Renal cortical epithelial cell (primary cell): Measurements from ENCODE around the gene CMKLR1. TPM values are rescaled to one million over a fixed set of nuclear protein-coding genes. Genes with fewer than 3 reads are reported as not detected.

Source experiments
- DNase-seq: peaks from one replicate; pipeline ENCODE4 v3.0.0-alpha.2; 2011; ENCODE audit warnings: low read depth
- total RNA-seq: library from RNA; depleted of rRNA; stranded (reverse); fragments of >200 nt; gene quantifications from 2 replicates; pipeline ENCODE4 v1.2.3, GENCODE V29; 2014

Gene CMKLR1, protein sequence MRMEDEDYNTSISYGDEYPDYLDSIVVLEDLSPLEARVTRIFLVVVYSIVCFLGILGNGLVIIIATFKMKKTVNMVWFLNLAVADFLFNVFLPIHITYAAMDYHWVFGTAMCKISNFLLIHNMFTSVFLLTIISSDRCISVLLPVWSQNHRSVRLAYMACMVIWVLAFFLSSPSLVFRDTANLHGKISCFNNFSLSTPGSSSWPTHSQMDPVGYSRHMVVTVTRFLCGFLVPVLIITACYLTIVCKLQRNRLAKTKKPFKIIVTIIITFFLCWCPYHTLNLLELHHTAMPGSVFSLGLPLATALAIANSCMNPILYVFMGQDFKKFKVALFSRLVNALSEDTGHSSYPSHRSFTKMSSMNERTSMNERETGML
- total RNA-seq, result not detected in 2 replicates

DNA sequence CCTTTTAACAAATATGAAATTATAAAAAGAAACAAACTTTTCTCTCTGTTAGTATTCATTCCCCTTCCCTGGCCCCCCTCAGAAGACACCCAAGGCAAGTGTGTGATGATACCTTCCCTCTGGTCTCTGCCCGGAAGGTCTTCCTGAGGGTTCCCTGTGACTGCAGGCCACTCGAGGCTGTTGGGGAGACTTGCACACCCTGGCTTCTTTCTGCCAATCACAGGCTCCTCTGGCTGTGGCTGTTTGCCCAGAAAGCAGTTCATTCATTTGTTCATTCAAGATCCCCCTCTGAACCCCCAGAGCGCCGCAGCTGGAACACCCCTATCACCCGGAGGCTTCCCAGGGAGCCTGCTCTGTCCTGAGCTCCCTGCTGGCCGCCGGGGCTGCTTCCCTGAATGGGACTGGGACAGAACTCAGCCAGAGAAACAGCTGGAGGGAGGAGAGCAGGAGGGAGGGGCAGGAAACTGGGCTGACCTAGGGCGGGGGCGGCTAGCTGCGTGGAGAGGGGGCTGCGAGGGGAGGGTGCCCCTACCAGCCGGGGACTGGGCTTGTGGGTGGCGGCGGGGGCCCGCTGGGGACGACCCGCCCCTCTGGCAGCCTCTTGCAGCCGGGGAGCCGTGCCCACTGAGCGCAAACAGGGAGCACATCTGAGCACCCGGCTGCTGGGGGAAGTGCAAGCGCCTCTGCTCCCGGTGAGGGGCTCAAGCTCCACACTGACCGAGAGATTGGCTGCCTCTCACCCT is at the start of gene CMKLR1:
TSS of gene CMKLR1 (minus strand) at position 397 of the 743 bp plus-strand sequence. CDS start 45,720 bp downstream, outside the sequence.
- no peak for DNase-seq

DNA sequence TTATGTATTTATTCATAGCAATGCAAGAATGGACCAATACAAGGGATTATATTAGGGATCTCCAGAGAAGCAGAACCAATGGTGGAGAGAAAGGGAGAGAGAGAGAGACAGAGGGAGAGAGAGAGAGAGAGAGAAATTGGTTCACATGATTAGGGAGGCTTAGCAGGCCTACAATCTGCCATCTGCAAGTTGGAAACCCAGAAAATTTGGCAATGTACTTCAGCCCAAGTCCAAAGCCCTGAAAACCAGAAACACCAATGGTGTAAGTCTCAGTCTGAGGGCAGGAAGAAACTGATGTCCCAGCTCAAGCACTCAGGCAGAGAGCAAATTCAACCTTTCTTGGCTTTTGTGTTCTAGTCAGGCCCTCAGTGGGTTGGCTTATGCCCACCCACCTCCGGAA is 48.7 kb upstream of the CMKLR1 start:
- no peak for DNase-seq

DNA sequence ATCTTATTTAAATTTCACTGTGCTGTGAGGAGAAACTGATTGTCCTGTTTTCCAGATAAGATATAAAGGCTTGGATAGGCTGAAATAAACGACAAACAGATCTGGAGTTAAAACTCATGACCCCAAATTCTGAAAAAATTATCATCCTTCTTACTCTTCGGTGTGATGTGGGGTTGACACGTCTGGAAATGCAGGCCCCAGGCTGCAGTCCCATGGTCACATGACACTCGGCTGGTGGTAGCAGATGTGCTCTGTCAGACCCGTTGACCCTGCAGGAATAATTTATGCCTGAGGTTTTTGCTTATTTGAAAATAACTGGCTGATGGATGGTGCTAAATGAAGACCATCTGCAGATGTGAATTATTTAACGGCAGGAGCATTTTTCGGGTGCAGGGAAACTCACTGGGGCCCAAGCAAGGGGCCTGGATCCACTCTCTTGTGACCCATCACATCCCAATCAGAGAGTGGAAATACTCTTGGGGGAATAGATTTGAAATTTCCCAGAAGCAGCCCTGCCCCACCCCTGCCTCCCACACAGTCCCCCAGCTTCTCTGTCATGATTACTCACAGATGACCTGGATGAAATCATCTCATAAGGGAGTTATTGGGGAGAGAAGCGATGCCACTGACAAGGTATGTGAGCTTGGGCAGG is 47.7 kb upstream of the CMKLR1 start:
- DNase-seq, result no peak

DNA sequence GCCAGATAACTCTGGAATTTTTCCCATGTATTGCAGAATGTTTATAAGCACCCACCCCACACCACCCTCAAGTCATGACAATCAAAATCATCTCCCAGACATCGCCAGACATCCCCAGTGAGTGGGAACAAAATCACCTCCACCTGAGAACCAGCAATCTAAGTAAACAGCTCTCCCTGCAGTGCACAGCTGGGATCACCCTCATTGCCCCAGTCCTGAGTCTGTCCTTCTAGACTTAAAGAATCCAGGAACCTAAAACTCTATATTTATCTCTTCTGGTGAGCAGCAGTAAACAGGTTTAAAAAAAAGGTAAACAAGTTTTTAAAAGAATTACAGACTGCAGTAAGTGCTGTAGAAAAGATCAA is 43.3 kb upstream of the CMKLR1 start:
- DNase-seq, result no peak

DNA sequence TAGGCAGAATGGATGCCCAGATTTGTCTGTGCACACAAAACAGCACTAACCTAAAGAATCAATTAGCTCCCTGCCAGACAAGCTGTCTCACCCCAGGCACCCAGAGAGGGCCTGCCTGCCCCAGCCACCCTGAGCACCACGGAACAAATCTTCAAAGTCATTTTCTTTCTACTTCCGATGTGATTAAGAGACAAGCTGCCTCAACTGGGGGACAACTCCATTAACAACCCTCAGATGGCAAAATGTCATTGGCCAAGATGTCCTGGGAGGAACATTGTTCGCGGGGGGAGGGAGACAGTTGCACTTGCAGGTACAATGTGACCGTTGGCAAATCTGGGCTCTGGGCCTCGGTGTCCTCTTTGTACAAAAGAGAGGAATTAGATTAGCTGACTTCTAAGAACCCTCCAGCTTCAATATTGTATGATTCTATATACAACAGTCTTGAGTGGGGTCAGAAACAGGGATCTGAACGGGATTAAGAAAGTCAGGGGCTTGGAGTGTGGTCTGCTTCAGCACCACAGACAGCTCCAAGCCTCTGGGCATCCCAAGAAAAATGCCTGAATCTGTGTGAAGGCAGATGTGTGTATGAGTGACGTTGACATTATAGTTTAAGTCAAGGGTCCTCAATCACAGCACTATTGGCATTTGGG is 42.8 kb upstream of the CMKLR1 start:
- peak; percentile 1 for DNase-seq

DNA sequence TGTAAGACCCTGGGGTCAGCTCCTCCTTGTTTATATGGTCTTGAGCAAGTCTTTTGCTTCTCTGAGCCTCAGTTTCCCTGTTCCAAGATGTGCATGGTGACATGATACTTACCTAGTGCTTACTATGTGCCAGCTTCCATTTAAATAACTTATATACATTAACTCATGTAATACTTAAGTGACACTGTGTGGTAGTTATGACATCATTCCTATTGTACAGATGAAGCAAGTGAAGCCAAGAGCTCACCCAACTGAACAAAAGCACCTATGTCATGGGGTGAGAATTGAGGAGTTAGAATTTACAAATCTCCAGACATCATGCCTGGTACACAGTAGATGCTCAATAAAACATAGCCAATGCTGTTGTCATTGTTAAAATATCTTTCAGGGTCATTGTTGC is 41.3 kb upstream of the CMKLR1 start:
- no peak for DNase-seq

DNA sequence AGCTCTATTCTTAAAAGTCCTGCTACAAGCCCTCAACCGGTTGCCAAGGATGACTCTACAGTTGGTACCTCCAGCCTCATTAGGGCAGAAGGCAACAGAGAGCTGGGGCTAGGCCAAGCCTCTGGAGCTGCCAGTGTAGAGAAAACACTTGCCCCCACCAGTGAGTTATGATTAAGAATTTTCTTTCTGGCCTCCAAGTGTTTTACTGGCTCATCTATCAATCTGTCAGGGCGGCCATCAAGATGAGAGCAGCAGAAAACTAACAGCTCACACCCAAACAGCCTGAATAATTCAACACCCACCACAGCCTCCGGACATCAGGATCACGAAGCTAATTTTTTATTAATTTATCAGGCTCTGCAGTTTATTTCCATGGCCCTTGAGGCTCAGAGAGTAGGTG is 40.7 kb upstream of the CMKLR1 start:
- no peak for DNase-seq

DNA sequence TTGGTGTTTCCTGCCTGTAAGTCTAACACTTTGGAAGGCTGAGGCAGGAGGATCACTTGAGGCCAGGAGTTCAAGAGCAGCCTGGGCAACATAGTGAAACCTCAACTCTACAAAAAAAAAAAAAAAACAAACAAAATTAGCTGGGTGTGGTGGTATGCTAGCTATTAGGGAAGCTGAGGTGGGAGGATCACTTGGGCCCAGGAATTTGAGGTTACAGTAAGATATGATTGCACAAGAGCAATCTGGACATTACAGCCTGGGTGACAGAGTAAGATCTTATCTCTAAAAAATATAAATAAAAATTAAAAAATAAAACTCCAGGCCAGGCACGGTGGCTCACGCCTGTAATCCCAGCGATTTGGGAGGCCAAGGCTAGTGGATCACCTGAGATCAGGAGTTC is 39.8 kb upstream of the CMKLR1 start:
- no peak for DNase-seq

DNA sequence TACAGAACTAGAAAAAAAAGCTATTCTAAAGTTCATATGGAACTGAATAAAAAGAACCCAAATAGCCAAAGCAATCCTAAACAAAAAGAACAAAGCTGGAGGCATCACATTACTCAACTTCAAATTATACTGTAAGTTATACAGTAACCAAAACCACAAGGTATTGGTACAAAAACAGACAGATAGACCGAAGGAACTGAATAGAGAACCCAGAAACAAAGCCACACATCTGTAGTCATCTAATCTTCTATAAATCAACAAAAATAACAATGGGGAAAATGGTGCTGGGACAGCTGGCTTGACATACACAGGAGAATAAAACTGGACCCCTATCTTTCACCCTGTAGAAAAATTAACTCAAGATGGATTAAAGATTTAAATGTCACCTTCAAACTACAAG is 38.1 kb upstream of the CMKLR1 start:
- DNase-seq, result no peak

DNA sequence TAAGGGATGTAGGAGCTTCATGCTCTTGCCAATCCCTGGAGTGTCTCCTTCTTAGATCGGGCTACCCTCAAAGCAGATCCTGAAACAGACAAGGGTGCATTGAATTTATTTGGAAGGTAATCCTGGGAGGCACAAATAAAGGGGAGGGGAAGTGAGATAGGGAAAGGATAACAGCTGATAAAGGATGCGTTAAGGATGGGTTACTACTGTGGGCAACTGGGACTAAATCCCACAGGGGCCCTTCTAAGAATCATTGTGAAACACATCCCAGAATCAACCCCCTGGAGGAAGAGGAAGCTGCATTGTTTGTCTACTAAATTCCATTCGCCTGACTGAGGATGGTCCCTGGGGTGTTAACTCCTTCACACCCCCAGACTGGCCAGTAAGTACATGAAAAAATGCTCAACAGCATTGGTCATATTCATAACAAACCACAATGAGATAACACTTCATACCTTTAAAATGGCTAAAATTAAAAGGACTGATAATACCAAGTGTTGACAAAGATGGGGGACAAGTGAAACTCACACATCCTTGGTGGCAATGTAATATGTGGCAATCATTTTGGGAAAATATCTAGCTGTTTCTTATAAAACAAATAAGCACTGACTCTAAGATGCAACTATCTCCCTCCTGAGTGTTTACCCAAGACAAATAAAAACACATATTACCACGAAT is 37.0 kb upstream of the CMKLR1 start:
- no peak for DNase-seq

DNA sequence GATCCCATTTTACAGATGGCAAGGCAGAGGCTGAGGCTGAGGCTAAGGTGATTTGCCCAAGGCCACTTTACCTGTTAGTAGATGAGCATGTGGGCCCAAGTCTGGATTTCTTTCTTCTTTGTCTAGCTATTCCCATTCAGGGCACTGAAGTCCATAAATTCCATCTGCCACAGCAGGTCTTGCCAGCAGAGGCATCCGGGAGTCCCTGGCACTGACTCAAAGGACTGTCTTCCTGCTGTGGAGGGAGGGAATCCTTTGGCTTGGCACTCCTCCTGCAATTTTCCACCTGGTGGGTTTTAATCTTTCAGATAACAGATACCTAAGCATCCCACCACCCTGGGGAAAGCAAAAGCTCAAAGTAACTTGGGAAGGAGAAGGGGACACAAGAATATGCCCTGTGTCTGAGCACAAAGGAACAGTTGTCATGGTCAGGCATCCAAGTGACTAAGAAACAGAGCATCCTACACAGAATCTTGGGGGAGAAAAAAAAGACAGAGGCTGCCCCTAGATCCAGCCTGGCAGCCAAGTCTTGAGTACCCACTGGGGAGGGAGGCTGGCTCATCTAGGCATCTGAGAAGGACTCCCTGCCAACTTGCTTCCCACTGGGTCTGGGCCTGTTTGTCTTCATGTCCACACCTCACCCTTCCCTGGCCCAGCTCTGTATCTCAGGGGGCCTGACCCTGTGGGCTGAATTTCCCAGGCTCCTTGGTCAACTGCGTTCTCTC is 35.6 kb upstream of the CMKLR1 start:
- DNase-seq, result no peak

DNA sequence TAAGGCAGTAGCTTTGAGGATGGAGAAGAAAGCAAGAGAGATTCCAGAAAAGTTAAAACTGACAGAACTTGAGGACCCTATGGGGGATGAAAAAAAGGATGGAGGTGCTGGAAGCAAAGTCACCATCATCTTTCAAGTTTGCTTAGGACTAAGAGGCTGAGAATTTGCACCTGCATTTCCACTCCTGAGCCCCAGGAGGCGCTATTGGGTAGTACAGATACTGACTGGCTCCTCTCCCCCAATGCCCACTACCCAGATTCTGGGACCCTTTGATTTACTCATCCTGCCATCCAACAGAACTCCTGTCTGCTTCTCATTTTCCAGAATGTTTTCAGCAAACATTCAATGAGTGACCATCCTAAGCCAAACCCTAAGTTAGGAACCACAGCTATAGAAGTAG is 34.0 kb upstream of the CMKLR1 start:
- DNase-seq, result no peak

DNA sequence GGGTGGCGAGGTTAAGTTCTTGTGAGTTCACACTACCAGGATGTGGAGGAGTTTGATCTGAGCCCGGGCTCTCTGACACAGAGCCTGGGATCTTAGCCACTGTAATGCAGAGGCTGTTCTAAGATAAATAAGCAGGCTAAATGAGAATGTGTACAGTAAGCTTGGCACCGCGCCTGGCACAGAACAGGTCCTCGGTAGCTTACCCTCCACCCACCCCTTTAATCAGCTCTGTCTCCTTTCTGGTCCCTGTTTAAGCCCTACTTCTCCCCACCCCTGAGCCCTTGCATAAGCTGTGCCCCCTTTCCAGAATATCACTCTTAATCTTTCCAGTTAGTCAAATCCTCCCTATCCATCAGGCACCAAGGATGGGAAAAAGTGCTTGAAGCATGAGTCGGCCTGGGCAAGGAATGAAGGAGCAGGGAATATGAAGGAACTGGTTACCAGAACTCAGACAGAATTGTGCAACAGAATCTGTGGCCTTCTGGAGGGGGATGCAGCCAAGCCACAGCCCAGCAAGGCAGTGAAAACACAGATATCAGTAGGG is 32.8 kb upstream of the CMKLR1 start:
- DNase-seq, result peak; percentile 17

DNA sequence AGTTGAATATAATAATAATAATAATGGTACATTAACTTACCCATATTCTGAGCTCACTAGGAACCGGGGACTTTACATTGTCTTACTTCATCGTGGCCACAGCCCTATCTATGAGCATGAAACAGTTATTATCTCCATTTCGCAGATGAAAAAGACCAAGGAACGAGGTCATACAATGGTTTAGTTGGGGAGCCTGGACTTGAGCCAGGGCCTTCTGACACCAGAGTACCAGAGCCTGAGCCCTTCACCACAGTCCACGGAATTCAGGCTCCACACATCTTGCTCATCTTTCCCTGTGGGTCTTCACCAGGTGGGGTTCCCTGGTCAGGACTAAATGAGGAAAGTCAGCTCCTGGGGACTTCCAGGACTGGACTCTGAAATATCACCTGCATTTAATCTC is 31.3 kb upstream of the CMKLR1 start:
- no peak for DNase-seq

DNA sequence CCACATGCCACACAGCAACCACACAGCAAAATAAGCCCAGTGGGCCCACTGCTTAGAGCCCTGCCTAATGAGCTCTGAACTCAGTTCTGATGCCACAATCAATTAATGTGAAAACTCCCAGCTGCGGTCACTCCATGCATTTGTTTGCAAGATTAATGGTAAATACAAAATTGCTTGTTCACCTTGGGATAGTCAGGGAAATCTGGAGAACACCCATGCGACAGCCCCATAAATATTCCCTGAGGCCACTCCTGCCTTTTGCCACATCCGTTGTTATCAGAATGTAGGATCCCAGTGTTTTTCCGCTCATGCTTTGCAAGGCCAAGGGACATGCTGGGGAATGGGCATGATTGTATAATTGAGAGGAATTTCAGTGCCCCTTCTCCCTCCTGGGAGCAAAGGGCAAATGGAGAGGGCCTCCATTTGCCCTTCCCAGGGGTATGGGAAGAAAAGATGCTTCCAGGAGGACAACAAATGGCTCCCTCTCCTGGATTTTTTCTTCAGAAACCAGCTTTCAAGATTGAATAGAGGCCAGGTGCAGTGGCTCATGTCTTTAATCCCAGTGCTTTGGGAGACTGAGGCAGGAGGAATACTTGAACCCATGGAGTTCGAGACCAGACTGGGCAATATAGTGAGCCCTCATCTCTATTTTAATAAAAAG is 30.8 kb upstream of the CMKLR1 start:
- no peak for DNase-seq

DNA sequence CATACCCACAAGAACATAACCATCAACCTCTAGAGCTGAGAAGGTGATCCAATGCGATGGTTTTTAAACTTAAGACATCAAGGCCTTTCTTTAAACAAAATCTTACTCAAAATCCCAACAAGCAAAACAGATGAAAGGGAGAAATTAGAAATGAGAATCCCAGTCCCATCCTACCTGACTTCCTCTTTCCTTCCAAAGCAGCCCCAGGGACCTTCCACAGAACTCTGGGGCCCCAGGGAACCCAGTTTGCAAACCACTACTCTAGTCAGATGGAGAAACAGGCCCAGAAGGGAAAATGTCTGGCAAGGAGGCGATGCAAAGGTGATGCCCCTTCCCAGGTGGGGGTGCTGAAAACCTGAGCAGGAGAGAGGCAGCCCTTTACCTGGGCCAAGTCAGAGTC is 29.0 kb upstream of the CMKLR1 start:
- DNase-seq, result no peak

DNA sequence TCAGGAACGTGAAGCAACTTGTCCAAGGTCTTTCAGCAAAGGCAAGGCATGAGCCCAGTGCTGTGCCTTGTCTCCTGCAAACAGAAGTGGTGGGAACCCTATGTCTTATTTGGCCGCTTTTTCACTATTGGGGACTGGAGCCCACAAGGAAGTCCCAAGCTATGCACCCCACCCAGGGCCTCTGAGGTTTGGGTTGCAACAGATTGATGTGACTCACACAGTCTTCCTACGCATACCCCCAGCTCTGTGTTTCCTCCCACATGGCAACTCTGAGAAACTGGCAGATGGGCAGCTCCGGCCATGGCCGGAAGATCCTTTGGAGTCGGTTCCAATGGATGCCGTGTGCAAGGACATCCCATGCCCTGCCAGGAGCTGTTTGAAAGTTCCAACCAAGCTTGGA is 28.3 kb upstream of the CMKLR1 start:
- DNase-seq, result no peak

DNA sequence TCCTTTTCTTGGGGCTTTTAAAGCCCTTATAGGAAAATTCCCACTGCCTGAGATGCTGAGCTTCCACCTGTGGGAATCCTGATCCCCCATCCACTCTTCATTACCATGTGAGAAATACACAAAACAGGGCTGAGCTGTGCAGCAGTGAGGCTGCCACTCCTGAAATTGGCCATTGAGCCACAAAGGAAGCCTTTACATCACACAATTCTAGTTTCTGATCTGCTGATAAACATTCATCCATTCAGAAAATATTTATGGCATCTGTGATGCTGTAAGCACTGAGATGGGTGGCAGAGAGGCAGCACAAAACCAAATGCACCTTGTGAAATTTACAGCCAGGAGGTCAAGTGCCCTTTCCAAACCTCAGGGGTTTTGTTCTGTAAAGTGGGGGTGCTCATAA is 26.2 kb upstream of the CMKLR1 start:
- DNase-seq, result no peak

DNA sequence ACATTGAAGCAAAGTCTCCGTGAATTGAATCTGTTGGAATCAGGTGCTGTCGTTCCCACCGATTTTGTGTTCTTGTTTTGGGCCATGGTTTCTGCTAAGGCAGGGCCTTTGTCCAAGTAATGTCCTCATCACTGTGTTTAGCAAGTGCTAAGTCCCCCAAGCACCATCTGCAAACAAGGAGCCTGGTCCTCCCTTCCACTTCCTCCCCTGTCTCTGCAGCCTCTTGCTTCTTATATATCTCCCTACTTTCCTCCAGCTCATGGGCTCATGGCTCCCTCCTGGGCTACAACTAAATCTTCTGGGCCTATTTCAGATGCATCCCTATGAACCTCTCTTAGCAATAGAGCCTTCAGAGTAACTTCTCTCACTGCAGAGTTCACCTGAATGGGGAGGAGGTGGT is 25.8 kb upstream of the CMKLR1 start:
- DNase-seq, result no peak

DNA sequence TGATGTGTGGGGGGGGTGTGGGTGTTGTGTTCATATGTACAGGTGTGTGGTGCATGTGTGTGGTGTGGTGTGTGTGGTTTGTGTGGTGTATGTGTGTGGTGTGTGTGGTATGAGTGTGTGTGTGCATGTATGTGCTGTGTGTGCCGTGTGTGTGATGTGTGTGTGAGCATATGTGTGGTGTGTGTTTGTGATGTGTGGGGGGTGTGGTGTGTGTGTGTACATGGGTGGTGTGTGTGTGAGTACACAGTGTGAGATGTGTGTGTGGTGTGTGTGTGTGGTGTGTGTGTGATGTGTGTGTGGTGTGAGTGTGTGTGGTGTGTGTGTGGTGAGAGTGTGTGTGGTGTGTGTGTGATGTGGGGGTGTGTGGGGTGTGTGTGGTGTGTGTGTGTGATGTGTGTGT is 24.5 kb upstream of the CMKLR1 start:
- DNase-seq, result no peak
